ENCODE measurements around the gene REST.

The REST gene

DNA sequence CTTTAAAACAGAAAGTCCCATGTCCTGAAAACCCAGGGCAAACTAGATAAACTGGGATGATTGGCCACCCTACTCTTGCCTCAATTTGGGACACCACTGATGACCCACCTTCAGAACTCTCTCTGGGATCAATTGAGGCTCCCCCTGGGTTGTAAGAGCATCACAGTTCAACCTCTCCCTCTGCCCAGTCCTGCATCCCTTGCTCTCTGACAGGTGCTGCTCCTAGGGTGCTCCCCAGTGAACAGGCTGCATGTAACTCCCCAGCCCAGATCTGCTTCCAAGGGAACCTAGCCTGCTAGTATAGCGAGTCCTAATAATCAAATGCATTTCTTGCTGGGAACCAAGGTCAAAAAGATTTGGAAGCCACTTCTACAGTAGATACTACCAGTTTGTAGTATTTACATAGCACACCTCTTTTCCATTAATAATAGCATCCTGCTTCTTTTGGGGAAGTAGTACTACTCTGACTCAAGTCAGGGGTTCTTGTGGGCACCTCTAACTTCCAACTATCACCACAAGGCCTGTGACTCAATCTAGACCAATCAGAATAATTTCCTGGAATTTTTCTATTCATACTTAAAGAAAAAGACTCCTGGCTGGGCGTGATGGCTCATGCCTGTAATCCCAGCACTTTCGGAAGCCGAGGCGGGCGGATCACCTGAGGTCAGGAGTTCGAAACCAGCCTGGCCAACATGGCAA lies 44.1 kb upstream of the REST start:
- intact Hi-C loops (cut with DNase I; ENCODE audit: low total_unique reads) = no loop called here
- Histone ChIP-seq H3K9me3 (no peaks in the 10 kb centered on the region), H3K27me3 (no peaks in the 10 kb centered on the region), H3K4me3 (no peak overlapping the region), H3K36me3 (no peaks in the 10 kb centered on the region), H3K4me1 (peaks cover 0 to under 1% (median 0%) of the 10 kb centered on the region in 4 donors), H3K27ac (no peak overlapping the region)
- no peak for TF ChIP-seq CTCF (IDR thresholded peaks at IDR 0.05)
- no peak for DNase-seq

DNA sequence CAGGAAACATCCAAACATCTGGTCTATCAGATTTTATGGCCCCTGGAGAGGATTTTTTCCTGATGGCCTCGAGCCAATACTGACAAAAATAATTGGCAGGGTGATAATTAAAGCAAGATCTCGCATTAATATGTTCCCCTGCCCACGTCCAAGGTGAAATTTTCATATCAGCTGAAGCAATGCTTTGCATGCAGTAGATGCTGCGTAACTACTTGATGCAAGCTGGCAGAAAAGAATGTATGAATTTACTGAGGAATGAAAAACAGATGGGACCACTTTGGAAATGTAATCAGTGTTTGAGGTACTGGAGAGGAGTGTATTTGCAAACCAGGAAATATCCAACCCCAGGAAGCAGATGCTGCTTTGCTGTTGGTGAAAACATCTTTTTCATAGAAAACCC lies 36.8 kb upstream of the REST start:
- no peaks in the 10 kb centered on the region for H3K9me3 ChIP-seq
- no peak for TF ChIP-seq CTCF (IDR thresholded peaks at IDR 0.05)
- H3K36me3 ChIP-seq = no peaks in the 10 kb centered on the region
- no peak overlapping the region for H3K27ac ChIP-seq
- no peak for DNase-seq
- intact Hi-C loops (cut with DNase I; ENCODE audit: low total_unique reads) = no loop called here
- H3K4me3 ChIP-seq = no peak overlapping the region
- no peaks in the 10 kb centered on the region for H3K4me1 ChIP-seq
- H3K27me3 ChIP-seq = no peaks in the 10 kb centered on the region

GRCh38 chr4:56871371-56871866 lies 36.3 kb upstream of the REST start:
- Histone ChIP-seq H3K4me1 (no peaks in the 10 kb centered on the region), H3K36me3 (no peaks in the 10 kb centered on the region), H3K9me3 (no peaks in the 10 kb centered on the region), H3K27ac (no peak overlapping the region), H3K4me3 (no peak overlapping the region), H3K27me3 (no peaks in the 10 kb centered on the region)
- intact Hi-C loops (cut with DNase I; ENCODE audit: low total_unique reads) = no loop called here
- DNase-seq = no peak
- no peak for TF ChIP-seq CTCF (IDR thresholded peaks at IDR 0.05)

DNA sequence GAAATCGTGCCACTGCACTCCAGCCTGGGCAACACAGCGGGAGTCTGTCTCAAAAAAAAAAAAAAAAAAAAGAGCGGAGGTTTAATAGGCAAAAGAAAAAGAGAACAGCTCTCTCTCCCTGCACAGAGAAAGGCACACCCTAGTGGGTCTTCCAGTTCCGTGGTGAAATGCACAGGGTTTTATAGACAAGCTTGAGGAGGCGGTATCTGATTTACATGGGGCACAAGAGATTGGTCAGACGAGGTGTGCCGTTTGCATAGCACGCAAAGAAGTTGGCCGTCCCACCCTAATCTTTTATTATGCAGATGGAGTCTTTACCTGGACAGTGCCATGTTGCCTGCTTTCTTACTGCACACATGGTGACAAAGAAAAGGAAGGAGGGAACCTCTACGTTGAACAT lies 33.5 kb upstream of the REST start:
- TF ChIP-seq CTCF (IDR thresholded peaks at IDR 0.05) = no peak
- no peaks in the 10 kb centered on the region for H3K9me3 ChIP-seq
- no peak overlapping the region for H3K4me3 ChIP-seq
- DNase-seq = no peak
- intact Hi-C loops (cut with DNase I; ENCODE audit: low total_unique reads) = no loop called here
- no peaks in the 10 kb centered on the region for H3K27me3 ChIP-seq
- no peak overlapping the region for H3K27ac ChIP-seq
- no peaks in the 10 kb centered on the region for H3K36me3 ChIP-seq
- H3K4me1 ChIP-seq = no peaks in the 10 kb centered on the region

- no peak for DNase-seq
- TF ChIP-seq CTCF (IDR thresholded peaks at IDR 0.05) = no peak
- H3K4me3 ChIP-seq = no peak overlapping the region
- intact Hi-C loops (cut with DNase I; ENCODE audit: low total_unique reads) = no loop called here
- no peaks in the 10 kb centered on the region for H3K36me3 ChIP-seq
- H3K27ac ChIP-seq = no peak overlapping the region
- no peaks in the 10 kb centered on the region for H3K9me3 ChIP-seq
- no peaks in the 10 kb centered on the region for H3K27me3 ChIP-seq
- H3K4me1 ChIP-seq = no peaks in the 10 kb centered on the region
These were observed 32.8 kb upstream of the REST start for GRCh38 chr4:56874923-56875322.

All from tibial artery (tissue), 4 donors.